Stomach (tissue), 4 donors: Measurements from ENCODE around the gene HCRT.

Source experiments
- EP300 ChIP-seq: sonication (generic); formaldehyde crosslinking; IDR thresholded peaks from one replicate; pipeline ENCODE4 v1.6.1; 2017; ENCODE audit warnings: antibody characterized with exemption
- TF ChIP-seq, protein P1 (sequence below), 7 experiments: fragments of 450-650 bp in 4 of 7; fragments of 200-600 bp in 3 of 7; sonication (generic) in 3 of 7; IDR thresholded peaks; one replicate each; pipeline ENCODE4 v1.5.1; 2016 to 2019; ENCODE audit warnings: antibody characterized with exemption in 7 of 7, control low read depth in 2 of 7, mild to moderate bottlenecking in 1 of 7

DNA sequence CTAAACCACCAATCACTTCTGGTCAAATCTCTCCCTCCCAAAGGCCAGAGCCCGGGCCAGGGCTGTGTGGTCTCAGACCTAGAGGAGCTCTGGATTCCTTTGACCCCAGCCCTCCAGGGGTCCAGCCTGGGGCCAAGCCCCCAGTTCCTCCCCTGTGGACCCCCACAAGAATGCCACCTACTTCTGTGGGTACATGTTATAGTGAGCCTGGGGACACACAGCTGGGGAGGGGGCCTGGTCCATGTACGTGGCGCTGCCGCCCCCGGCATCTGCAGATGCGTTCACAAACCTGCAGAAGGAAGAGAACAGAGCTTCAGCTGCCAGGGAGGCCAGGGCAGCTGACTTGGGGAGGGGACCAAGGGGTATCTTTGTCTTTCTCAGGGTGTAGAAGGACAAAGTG lies 16.9 kb upstream of the HCRT start:
- TF ChIP-seq EP300: no peak
- TF ChIP-seq, protein P1, sequence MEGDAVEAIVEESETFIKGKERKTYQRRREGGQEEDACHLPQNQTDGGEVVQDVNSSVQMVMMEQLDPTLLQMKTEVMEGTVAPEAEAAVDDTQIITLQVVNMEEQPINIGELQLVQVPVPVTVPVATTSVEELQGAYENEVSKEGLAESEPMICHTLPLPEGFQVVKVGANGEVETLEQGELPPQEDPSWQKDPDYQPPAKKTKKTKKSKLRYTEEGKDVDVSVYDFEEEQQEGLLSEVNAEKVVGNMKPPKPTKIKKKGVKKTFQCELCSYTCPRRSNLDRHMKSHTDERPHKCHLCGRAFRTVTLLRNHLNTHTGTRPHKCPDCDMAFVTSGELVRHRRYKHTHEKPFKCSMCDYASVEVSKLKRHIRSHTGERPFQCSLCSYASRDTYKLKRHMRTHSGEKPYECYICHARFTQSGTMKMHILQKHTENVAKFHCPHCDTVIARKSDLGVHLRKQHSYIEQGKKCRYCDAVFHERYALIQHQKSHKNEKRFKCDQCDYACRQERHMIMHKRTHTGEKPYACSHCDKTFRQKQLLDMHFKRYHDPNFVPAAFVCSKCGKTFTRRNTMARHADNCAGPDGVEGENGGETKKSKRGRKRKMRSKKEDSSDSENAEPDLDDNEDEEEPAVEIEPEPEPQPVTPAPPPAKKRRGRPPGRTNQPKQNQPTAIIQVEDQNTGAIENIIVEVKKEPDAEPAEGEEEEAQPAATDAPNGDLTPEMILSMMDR (IDR thresholded peaks at IDR 0.05): no peak
